Measurements from ENCODE around the gene DENND1A. TPM values are rescaled to one million over a fixed set of nuclear protein-coding genes. Genes with fewer than 3 reads are reported as not detected.

DENND1A gene
- total and polyA plus RNA-seq, 2 experiments from 2014 or later: 13.1 to 28.7 TPM

GRCh38 chr9:123359546-123359945 is 570.4 kb downstream of the DENND1A start:
- no peaks in the 10 kb centered on the region for H4K20me1 ChIP-seq (replicated peaks; ENCODE audit: insufficient read depth)
- no peaks in the 10 kb centered on the region; the same call in 2 of the 3 replicates for H3K36me3 Mint-ChIP-seq (ENCODE audit: low read depth)
- no peak overlapping the region for H3K4me3 ChIP-seq
- no peak overlapping the region for H3K27ac ChIP-seq (ENCODE audit: low read depth)
- H3K36me3 ChIP-seq (ENCODE audit: insufficient read depth): no peaks in the 10 kb centered on the region
- H3K4me1 ChIP-seq (ENCODE audit: insufficient read depth): peaks cover 59% of the 10 kb centered on the region
- ATAC-seq: no peak
- peak overlapping the region; percentile 21; the same call in 1 of the 2 replicates for H3K4me2 ChIP-seq
- no peaks in the 10 kb centered on the region; the same call in 2 of the 3 replicates for H3K9me3 Mint-ChIP-seq
- H3F3A ChIP-seq (replicated peaks; ENCODE audit: low read depth): 0 out of 2 replicates have a peak, but pooled peaks cover 12% of the 10 kb centered on the region
- no peak overlapping the region; the same call in 1 of the 2 replicates for H3K27ac Mint-ChIP-seq
- no peak overlapping the region; the same call in 2 of the 3 replicates for H3K4me3 Mint-ChIP-seq
- no peaks in the 10 kb centered on the region for H3K79me2 ChIP-seq (replicated peaks; ENCODE audit: insufficient read depth)
- TF ChIP-seq CREB1 (CRISPR knock-in tag; IDR thresholded peaks at IDR 0.05; ENCODE audit: low read depth) (no peak), CTCF (conservative IDR thresholded peaks at IDR 0.05; ENCODE audit: low read depth in 2 of 2) (no peak), REST (IDR thresholded peaks at IDR 0.05; ENCODE audit: unreplicated experiment) (no peak), ZNF462 (CRISPR knock-in tag; IDR thresholded peaks at IDR 0.05) (no peak), EZH2phosphoT487 (IDR thresholded peaks at IDR 0.05; ENCODE audit: unreplicated experiment) (no peak), ZNF114 (CRISPR knock-in tag; IDR thresholded peaks at IDR 0.05) (no peak), ZNF331 (CRISPR knock-in tag; IDR thresholded peaks at IDR 0.05; ENCODE audit: low read depth) (no peak), POLR2AphosphoS5 (IDR thresholded peaks at IDR 0.05; ENCODE audit: low read depth) (no peak)
- H3K27me3 ChIP-seq (ENCODE audit: insufficient read depth): no peaks in the 10 kb centered on the region
- peaks cover 32% of the 10 kb centered on the region for H3K27me3 Mint-ChIP-seq (ENCODE audit: insufficient read depth, low read depth, poor library complexity)
- no peaks in the 10 kb centered on the region for H3K9me2 ChIP-seq (ENCODE audit: insufficient read depth)
- no peak for DNase-seq (ENCODE audit: low spot score)
- peaks cover 67% of the 10 kb centered on the region for H3K4me1 Mint-ChIP-seq
- H2AFZ ChIP-seq: no peak overlapping the region
